ENCODE data around the gene PTPRR.

DNA sequence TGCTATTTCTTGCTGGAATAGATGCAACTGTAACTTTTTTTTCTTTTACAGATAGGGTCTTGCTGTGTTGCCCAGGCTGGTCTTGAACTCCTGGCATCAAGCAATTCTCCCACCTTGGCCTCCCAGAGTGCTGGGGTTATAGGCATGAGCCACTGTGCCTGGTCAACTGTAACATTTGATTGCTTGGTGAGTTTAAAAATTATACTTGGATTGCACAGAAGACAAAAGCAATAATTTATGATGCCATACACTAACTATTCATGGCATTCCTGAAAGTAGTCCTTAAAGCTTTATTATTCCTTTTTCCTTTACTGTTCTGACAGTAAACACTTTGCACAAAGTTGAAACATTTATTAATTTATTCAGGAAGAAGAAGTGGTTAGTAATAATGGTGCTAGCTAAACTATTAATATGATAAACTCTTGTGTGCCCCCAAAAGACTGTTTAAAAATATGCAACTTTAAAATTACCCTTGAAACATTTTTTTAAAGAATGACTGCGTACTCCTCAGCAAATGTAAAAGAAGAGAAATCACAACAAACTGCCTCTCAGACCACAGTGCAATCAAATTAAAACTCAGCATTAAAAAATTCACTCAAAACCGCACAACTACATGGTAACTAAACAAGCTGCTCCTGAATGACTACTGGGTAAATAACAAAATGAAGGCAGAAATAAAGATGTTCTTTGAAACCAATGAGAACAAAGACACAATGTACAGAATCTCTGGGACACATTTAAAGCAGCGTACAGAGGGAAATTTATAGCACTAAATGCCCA lies 291.6 kb downstream of the PTPRR start:
- TF ChIP-seq, protein P1, sequence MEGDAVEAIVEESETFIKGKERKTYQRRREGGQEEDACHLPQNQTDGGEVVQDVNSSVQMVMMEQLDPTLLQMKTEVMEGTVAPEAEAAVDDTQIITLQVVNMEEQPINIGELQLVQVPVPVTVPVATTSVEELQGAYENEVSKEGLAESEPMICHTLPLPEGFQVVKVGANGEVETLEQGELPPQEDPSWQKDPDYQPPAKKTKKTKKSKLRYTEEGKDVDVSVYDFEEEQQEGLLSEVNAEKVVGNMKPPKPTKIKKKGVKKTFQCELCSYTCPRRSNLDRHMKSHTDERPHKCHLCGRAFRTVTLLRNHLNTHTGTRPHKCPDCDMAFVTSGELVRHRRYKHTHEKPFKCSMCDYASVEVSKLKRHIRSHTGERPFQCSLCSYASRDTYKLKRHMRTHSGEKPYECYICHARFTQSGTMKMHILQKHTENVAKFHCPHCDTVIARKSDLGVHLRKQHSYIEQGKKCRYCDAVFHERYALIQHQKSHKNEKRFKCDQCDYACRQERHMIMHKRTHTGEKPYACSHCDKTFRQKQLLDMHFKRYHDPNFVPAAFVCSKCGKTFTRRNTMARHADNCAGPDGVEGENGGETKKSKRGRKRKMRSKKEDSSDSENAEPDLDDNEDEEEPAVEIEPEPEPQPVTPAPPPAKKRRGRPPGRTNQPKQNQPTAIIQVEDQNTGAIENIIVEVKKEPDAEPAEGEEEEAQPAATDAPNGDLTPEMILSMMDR (IDR thresholded peaks at IDR 0.05), result no peak
- no peak for TF ChIP-seq POLR2A (IDR thresholded peaks at IDR 0.05)
- TF ChIP-seq EP300 (IDR thresholded peaks at IDR 0.05), result no peak
